NCI-H146 (cell line): ENCODE results near the gene LYPLA2.

Source experiments
- DNase-seq: peaks from one replicate; lab custom pipeline; 2025; lab: John Stamatoyannopoulos, UW

Gene LYPLA2

GRCh38 chr1:23837908-23838307, 47.0 kb downstream of the LYPLA2 start:
- DNase-seq: no peak

DNA sequence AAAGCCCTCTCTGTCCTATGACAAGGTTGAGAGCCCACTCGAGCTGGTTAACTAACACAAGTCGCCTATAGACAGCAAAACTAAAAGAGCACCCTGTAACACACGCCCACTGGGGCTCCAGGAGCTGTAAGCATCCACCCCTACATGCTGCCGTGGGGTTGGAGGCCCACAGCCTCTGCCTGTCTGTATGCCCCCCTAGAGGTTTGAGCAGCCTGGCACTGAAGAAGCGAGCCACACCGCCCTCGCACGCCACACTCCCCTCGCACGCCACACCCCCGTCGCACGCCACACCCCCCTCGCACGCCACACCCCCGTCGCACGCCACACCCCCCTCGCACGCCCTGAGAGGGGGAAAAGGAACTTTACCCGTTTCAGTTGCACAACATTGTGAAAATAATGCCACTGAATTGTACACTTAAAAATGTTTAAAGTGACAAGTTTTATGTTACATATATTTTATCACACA, 47.5 kb downstream of the LYPLA2 start:
- DNase-seq: peak; percentile 48

GRCh38 chr1:23843644-23844043, 52.7 kb downstream of the LYPLA2 start:
- DNase-seq: no peak
